GM23338 (cell line): ENCODE results near the gene DNLZ. TPM values are rescaled to one million over a fixed set of nuclear protein-coding genes. Genes with fewer than 3 reads are reported as not detected.

Source experiments
- ATAC-seq: fragments of 200-7000 bp; cut with Tn5 transposase; 3 replicates; pipeline ENCODE4 v1.9.1; 2020
- DNase-seq: peaks from one replicate; pipeline ENCODE4 v3.0.0-alpha.2; 2015; ENCODE audit warnings: low spot score
- H2AFZ ChIP-seq: fragments of 200-600 bp; sonication (generic); 2 replicates; pipeline ENCODE4 v1.8.0; 2016; ENCODE audit warnings: antibody characterized with exemption, mild to moderate bottlenecking, moderate library complexity
- H3F3A ChIP-seq: fragments of 200-600 bp; sonication (generic); replicated peaks from 2 replicates; pipeline ENCODE4 v1.8.0; 2017; ENCODE audit warnings: antibody characterized with exemption, mixed run types, low read depth
- H3K27ac ChIP-seq: fragments of 200-600 bp; sonication (generic); 2 replicates; pipeline ENCODE4 v1.6.1; 2016; ENCODE audit warnings: low read depth
- H3K27me3 ChIP-seq: fragments of 200-600 bp; sonication (generic); 2 replicates; pipeline ENCODE4 v1.8.0; 2016; ENCODE audit warnings: mild to moderate bottlenecking, mixed run types, moderate library complexity; ENCODE audit not compliant: insufficient read depth
- H3K36me3 ChIP-seq: fragments of 200-600 bp; sonication (generic); 2 replicates; pipeline ENCODE4 v1.8.0; 2016; ENCODE audit warnings: mild to moderate bottlenecking; ENCODE audit not compliant: insufficient read depth
- H3K4me1 ChIP-seq: fragments of 200-600 bp; sonication (generic); 2 replicates; pipeline ENCODE4 v1.8.0; 2016; ENCODE audit warnings: mild to moderate bottlenecking, moderate library complexity; ENCODE audit not compliant: insufficient read depth
- H3K4me2 ChIP-seq: fragments of 200-600 bp; sonication (generic); 2 replicates; pipeline ENCODE4 v1.7.1; 2017; ENCODE audit warnings: mixed run types
- H3K4me3 ChIP-seq: fragments of 200-600 bp; sonication (generic); 2 replicates; pipeline ENCODE4 v1.6.1; 2016; ENCODE audit warnings: mixed run types
- H3K79me2 ChIP-seq: fragments of 200-600 bp; sonication (generic); replicated peaks from 2 replicates; pipeline ENCODE4 v1.8.0; 2017; ENCODE audit warnings: mild to moderate bottlenecking; ENCODE audit not compliant: insufficient read depth
- H3K9me2 ChIP-seq: fragments of 200-600 bp; sonication (generic); 2 replicates; pipeline ENCODE4 v1.8.0; 2017; ENCODE audit not compliant: insufficient read depth
- H4K20me1 ChIP-seq: fragments of 200-600 bp; sonication (generic); replicated peaks from 2 replicates; pipeline ENCODE4 v1.8.0; 2017; ENCODE audit warnings: mild to moderate bottlenecking; ENCODE audit not compliant: insufficient read depth
- H3K27ac Mint-ChIP-seq: 2 replicates; pipeline ENCODE4 v1.8.0; 2020; ENCODE audit warnings: inconsistent platforms, mild to moderate bottlenecking, moderate library complexity, mixed read lengths
- H3K27me3 Mint-ChIP-seq: 3 replicates; pipeline ENCODE4 v1.8.0; 2022; ENCODE audit warnings: low read depth, mild to moderate bottlenecking, moderate library complexity, mixed read lengths, inconsistent platforms; ENCODE audit not compliant: insufficient read depth, poor library complexity
- H3K36me3 Mint-ChIP-seq: 3 replicates; pipeline ENCODE4 v1.8.0; 2021; ENCODE audit warnings: low read depth, mild to moderate bottlenecking, inconsistent platforms, moderate library complexity, mixed read lengths
- H3K4me1 Mint-ChIP-seq: 3 replicates; pipeline ENCODE4 v1.8.0; 2020; ENCODE audit warnings: mild to moderate bottlenecking, inconsistent platforms, mixed read lengths
- H3K4me3 Mint-ChIP-seq: 3 replicates; pipeline ENCODE4 v1.8.0; 2021; ENCODE audit warnings: moderate library complexity, mild to moderate bottlenecking, inconsistent platforms, mixed read lengths
- H3K9me3 Mint-ChIP-seq: 3 replicates; pipeline ENCODE4 v1.8.0; 2020; ENCODE audit warnings: moderate library complexity, mild to moderate bottlenecking, inconsistent platforms, mixed read lengths
- CREB1 ChIP-seq: fragments of 250-450 bp; sonication (Bioruptor Pico); IDR thresholded peaks from 2 replicates; pipeline ENCODE4 v1.5.0; 2020; ENCODE audit warnings: low read depth, mild to moderate bottlenecking, moderate library complexity
- EZH2 ChIP-seq: fragments of 200-600 bp; sonication (generic); IDR thresholded peaks from one replicate; pipeline ENCODE4 v1.8.0; 2017; ENCODE audit warnings: antibody characterized with exemption, mild to moderate bottlenecking, low read depth; ENCODE audit not compliant: unreplicated experiment
- EZH2phosphoT487 ChIP-seq: fragments of 200-600 bp; sonication (generic); IDR thresholded peaks from one replicate; pipeline ENCODE4 v1.8.1; 2018; ENCODE audit warnings: antibody characterized with exemption; ENCODE audit not compliant: unreplicated experiment
- NANOG ChIP-seq: IDR thresholded peaks from 2 replicates; pipeline ENCODE4 v1.6.1; 2016; ENCODE audit warnings: antibody characterized with exemption, borderline replicate concordance
- POLR2AphosphoS5 ChIP-seq: IDR thresholded peaks from 2 replicates; pipeline ENCODE4 v1.6.1; 2016; ENCODE audit warnings: antibody characterized with exemption, low read depth
- STAT1 ChIP-seq: IDR thresholded peaks from one replicate; pipeline ENCODE4 v1.6.1; 2016; ENCODE audit warnings: antibody characterized with exemption; ENCODE audit not compliant: unreplicated experiment
- ZNF462 ChIP-seq: fragments of 250-450 bp; sonication (Bioruptor Pico); IDR thresholded peaks from 2 replicates; pipeline ENCODE4 v1.5.0; 2020; ENCODE audit warnings: mild to moderate bottlenecking, moderate library complexity
- polyA plus RNA-seq: library from polyadenylated mRNA; unstranded; fragments of >200 nt; fragmentation: Nextera tagmentation; extraction: Ambion mirVana; gene quantifications from 2 replicates; pipeline ENCODE4 v1.2.1, GENCODE V29; 2016
- total RNA-seq: library from RNA; depleted of rRNA; stranded (reverse); fragments of >200 nt; shearing (Covaris generic); gene quantifications from 2 replicates; pipeline ENCODE4 v1.2.3, GENCODE V29; 2014

The DNLZ gene
- total and polyA plus RNA-seq, 2 experiments from 2014 or later: 33.4 to 53.9 TPM

DNA sequence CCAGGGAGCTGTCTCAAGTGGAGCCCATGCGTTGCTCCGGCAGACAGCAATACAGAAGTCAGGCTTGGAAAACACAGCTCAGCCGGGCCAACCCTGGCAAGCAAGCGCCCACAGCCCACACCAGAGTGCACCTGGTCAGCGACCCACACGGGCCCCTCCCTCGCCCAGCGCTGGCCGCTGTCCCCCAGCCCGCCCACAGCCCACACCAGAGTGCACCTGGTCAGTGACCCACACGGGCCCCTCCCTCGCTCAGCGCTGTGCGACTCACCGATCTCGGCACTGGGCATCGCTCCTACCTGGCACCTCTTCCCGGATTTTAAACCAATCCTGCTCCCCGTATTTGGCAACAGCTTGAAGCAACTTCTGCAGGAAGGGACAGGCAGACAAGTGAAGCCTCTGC lies 23.7 kb upstream of the DNLZ start (continued):
- TF ChIP-seq ZNF462 (no peak), EZH2 (no peak), NANOG (no peak), POLR2AphosphoS5 (no peak)

DNA sequence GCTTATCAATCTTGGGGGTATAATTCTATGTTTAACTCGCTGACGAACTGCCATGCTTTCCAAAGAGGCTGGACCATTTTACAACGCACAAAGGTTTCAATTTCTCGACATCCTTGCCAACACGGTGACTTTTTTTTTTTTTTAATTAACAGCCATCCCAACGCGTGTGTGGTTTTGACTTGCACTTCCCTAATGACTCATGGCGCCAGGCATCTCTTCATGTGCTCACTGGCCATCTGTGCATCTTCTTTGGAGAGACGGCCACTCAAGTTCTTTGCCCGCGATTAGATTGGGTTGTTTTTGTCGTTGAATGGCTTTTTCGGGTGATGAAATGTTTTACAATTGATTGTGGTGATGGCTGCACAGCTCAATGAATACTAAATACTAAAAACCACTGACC lies 22.5 kb upstream of the DNLZ start:
- Histone ChIP-seq H3K9me2 (no peaks in the 10 kb centered on the region), H3K36me3 (peaks cover 25% of the 10 kb centered on the region), H3K27me3 (no peaks in the 10 kb centered on the region), H3K79me2 (0 out of 2 replicates have a peak, but pooled peaks cover 2% of the 10 kb centered on the region), H3K4me2 (no peak overlapping the region), H4K20me1 (peaks cover 12% of the 10 kb centered on the region), H3K4me3 (no peak overlapping the region), H3F3A (0 out of 2 replicates have a peak, but pooled peaks cover 3% of the 10 kb centered on the region), H3K27ac (no peak overlapping the region), H3K4me1 (no peaks in the 10 kb centered on the region), H2AFZ (no peak overlapping the region)
- Mint-ChIP-seq H3K4me1 (no peaks in the 10 kb centered on the region), H3K27me3 (peaks cover 1% of the 10 kb centered on the region), H3K4me3 (no peak overlapping the region), H3K9me3 (no peaks in the 10 kb centered on the region), H3K27ac (no peak overlapping the region), H3K36me3 (peaks cover 71% of the 10 kb centered on the region)
- DNase-seq: no peak
- ATAC-seq: no peak
- TF ChIP-seq EZH2 (no peak), STAT1 (no peak), CREB1 (CRISPR knock-in tag) (no peak), EZH2phosphoT487 (no peak), ZNF462 (no peak)
